ENCODE results near the gene GSG1L2.
"Not testable (repeated sequence)": the region's sequence is repeated elsewhere in the genome, so short reads cannot be mapped to it uniquely, and the experiment has no call there.

The GSG1L2 gene

DNA sequence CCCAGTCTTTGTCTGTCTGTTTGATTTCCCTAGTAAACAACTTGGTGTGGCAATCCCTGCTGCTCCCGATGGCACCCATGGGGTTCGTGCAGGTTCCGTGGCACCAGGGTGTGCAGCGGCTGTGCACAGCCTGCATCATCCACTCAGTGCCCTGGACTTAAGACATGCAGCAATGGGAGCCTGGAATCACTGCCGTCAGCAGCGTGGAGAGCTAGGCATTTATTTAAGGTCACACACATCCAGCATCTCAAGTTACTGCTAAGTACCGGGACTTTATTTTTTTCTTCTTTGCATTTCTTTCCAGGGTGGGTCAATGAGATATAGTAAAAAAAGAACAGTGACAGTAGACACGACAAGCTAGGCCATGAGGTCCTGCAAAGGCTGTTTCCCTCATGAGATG is 33.3 kb downstream of the GSG1L2 start:
- no peak for DNase-seq (ENCODE audit: low read depth)

GRCh38 chr17:9784544-9784943 is 37.3 kb downstream of the GSG1L2 start:
- no peak for DNase-seq (ENCODE audit: low read depth)

DNA sequence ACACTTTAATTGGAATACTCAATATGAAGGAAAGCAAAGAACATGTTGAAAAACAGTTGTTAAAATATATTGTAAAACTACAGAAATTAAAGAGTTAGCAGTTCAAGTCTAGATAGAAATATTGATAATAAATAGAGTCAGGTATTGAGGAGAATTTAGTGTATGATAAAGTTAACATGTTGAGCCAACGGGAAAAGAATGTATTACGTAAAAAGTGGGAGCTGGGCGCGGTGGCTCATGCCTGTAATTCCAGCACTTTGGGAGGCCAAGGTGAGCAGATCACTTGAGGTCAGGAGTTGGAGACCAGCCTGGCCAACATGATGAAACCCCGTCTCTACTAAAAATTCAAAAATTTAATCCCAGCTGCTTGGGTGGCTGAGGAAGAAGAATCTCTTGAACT is 38.4 kb downstream of the GSG1L2 start:
- DNase-seq (ENCODE audit: low read depth) = not testable (repeated sequence)

DNA sequence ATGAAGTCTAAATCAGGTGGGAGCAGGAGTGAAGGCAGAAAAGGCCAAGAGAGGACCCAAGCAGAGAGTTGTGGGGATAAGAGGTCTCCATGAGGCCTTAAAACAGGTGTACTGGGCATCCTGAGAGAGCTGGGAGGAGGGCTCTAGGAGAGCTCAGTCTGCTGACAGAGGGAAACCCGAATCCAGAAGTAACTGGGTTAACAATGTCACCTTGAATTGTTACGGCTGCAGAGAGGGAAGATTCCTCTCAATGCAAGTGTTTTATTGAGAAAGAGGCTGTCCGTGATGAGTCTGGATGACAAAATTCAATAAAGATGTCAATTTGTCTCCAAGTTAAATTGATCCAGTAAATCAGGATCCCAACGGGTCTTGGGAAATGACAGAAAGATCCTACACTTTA is 38.8 kb downstream of the GSG1L2 start:
- DNase-seq (ENCODE audit: low read depth) = no peak

- no peak for DNase-seq (ENCODE audit: low read depth)
Measured at GRCh38 chr17:9780552-9780951, 41.3 kb downstream of the GSG1L2 start.

GRCh38 chr17:9776911-9777310 is 45.0 kb downstream of the GSG1L2 start:
- DNase-seq (ENCODE audit: low read depth) = no peak

DNA sequence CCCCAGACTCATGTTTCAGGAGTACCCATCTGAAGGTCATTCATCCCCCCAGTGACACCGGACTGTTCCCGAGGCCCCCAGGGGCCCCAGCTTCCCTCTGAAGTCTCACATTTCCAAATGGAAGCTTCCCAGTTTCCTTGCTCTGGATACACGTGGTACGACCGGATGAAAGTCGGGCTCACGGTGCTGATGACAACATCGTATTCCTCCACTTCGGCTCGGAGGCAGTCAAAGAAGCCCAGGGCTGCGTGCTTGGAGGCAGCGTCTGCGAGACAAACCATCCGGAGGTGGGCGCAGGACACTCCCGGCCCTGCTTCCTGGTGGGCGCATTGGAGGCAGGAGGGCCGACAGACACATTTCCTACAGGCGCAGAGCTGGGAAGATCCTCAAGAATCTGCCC is 49.2 kb downstream of the GSG1L2 start:
- no peak for DNase-seq (ENCODE audit: low read depth)

GRCh38 chr17:9771465-9771864 is 50.4 kb downstream of the GSG1L2 start:
- no peak for DNase-seq (ENCODE audit: low read depth)

GRCh38 chr17:9769036-9769695 is 52.7 kb downstream of the GSG1L2 start:
- no peak for DNase-seq (ENCODE audit: low read depth)

DNA sequence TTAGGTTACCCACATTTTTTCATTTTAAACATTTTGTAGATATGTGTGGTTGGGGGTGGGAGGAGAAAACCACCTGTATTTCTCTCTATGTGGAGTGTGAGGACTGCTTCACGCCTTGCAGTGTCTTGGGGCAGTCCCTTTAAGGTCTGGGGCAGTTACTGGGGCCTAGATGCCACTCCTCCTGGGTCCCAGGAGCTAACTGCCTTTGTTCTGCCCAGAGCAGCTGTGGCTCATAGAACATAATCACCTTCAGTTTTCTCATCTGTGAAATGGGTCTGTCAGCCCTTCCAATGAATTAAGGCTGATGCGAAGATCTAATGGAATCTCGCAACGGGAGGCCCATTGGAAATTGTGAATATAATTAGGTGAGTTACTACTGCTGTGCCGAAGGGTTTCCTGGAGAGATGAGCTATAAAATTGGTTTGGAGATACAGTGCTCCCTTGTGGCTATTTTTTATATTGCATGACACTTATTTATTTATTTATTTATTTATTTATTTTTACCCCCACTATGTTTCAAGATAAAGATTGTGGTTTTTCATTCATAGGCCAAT is 53.4 kb downstream of the GSG1L2 start:
- DNase-seq (ENCODE audit: low read depth) = no peak

DNA sequence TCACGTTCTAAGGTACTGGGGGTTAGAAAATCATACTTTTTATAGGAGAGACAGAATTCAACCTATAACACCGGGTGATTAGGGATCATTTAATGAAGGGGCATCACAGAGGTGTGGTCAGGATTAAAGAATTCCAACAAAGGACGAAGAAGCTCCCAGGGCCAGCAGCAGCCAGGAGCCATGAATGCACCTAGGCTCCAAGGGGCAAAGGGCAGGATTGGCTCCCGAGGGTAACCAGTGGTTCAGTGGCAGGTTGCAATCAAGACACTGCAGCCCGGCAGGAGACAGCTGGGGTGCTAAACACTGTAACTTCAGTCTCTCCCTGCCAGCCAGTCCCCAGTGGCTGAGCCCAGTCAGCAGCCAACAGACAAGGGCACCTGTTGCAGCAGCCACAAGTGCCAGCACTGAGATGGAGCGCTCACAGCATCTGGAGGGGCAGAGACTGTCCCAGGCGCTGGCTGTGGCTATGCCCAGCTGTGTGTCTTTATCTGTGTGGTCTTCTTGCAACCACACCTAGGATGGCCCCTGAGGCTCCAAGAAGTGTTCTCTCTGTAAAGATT is 54.4 kb downstream of the GSG1L2 start:
- DNase-seq (ENCODE audit: low read depth) = no peak

GRCh38 chr17:9766970-9767369 is 54.9 kb downstream of the GSG1L2 start:
- no peak for DNase-seq (ENCODE audit: low read depth)

- no peak for DNase-seq (ENCODE audit: low read depth)
Measured at GRCh38 chr17:9765322-9765721, 56.6 kb downstream of the GSG1L2 start.

DNA sequence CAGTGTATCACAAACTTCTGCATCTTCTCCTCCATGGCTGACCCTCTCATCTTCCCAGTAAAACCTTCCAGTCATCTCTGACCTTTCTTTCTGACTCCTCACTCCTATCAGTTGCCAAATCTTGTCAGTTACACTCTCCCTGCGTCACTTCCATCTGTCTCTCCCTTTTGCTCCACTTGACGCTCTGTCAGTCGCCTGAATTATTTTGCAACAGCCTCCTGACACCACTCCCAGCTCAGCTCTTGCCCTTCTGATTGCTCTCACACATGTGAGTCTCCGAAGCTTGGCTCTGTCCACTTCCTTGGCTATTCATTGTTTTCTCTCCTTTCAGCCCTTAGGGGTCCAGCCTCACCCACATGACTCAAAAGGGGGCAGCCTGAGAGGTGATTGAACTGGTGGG is 58.2 kb downstream of the GSG1L2 start:
- no peak for DNase-seq (ENCODE audit: low read depth)

- no peak for DNase-seq (ENCODE audit: low read depth)
Measured at GRCh38 chr17:9760266-9760665, 61.6 kb downstream of the GSG1L2 start.

DNA sequence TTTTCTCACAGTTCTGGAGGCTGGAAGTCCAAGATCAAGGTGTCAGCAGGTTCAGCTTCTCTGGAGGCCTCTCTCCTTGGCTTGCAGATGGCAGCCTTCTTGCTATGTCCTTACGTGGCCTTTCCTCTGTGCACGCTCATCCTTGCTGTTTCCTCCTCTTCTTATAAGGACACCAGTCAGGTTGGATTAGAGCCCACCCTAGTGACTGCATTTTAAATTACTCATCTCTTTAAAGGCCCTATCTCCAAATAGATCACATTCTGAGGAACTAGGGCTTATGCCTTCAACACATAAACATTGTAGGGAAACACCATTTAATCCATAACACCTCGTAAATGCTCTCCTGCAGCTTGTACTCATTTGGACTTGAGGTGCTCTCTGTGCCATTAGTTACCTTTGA is 66.8 kb downstream of the GSG1L2 start:
- no peak for DNase-seq (ENCODE audit: low read depth)

Data from fibroblast of gingiva (primary cell).